Measurements from ENCODE around the gene HIF1A. TPM values are rescaled to one million over a fixed set of nuclear protein-coding genes. Genes with fewer than 3 reads are reported as not detected.

The HIF1A gene
- total and polyA plus RNA-seq, 2 of the 8 experiments (the other 6 are each of a cell fraction or from before 2014, with no cell fraction given): 54.8 to 175 TPM

GRCh38 chr14:61746881-61747280 is 51.6 kb downstream of the HIF1A start (continued):
- no peak for TF ChIP-seq CHD7 (IDR thresholded peaks at IDR 0.05; ENCODE audit: insufficient replicate concordance, low read length)
